ENCODE data around the gene PSMG1. TPM values are rescaled to one million over a fixed set of nuclear protein-coding genes. Genes with fewer than 3 reads are reported as not detected.

Gene PSMG1
- total RNA-seq (2014; rRNA removed): 110 and 113 TPM in 2 replicates
- Bru-seq, nascent RNA: percentile 93 among the genes with signal in this experiment
- percentile 90 among the genes with signal in this experiment for BruChase-seq, experiment 1, labeled RNA remaining after a 6-hour chase
- percentile 94 among the genes with signal in this experiment for BruChase-seq, experiment 2, labeled RNA remaining after a 2-hour chase
- long read RNA-seq, transcript PSMG1-201 (7 exons, 2,154 nt): major isoform, 40 of 55 reads
- long read RNA-seq, partial matches to known transcripts: 3 of 55 reads
- long read RNA-seq, other reads (novel, unspliced or antisense): 9 of 55 reads

DNA sequence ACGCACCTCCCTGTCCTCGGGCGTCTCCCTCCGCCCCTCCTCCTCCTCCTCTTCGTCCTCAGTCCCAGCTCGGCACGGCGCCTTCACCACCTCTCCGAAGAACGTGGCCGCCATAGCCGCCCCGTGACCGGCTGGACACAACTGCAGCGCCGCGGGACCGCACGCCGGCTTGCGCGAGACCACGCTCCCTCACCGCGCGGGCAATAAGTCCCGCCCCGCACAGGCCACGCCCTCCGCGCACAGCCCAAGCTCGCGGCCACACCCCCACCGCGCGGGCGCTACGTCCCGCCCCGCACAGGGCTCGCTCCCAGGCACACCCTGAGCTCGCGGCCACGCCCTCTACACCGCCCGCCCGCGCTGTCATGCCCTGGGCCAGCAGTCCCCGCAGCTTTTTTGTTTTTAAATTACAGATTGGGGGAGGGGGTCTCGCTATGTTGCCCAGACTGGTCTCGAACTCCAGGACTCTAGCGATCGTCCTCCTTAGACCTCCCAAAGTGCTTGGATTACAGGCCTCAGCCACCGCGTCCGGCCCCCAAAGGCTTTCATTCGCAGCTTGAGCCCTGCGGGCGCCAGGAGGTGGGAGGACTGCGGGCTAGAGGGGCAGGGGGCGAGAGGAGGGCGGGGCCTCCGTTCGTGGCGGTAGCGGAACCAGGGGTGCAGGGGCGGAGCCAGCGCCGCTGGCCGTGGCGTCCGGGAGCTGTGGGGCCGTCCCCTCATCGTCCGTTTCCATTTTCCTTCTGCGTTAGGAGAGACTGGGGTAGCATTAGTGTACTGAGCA lies at the start of gene PSMG1:
TSS of gene PSMG1 (minus strand) at position 180 of the 778 bp plus-strand sequence. CDS start at position 114, 66 bp downstream.
- Histone ChIP-seq H3K9me3 (ENCODE audit: low read length) (no peaks in the 10 kb centered on the region), H3K4me1 (ENCODE audit: insufficient read depth, low read length) (peaks cover 18% of the 10 kb centered on the region), H3K9me2 (replicated peaks; ENCODE audit: low read length) (no peaks in the 10 kb centered on the region), H4K20me1 (ENCODE audit: low read length) (peaks cover 25% of the 10 kb centered on the region), H3K9ac (ENCODE audit: low read length) (peak within 1 kb of the TSS; percentile 85), H3K4me2 (ENCODE audit: low read length) (peak within 1 kb of the TSS; percentile 90), H3K27ac (ENCODE audit: low read length) (peak within 1 kb of the TSS; percentile 44), H3F3A (ENCODE audit: low read length, unreplicated experiment) (no peaks in the 10 kb centered on the region), H3K36me3 (ENCODE audit: low read depth, low read length) (peaks cover 19% of the 10 kb centered on the region), H2AFZ (ENCODE audit: low read length) (peak within 1 kb of the TSS; percentile 86), H3K4me3 (ENCODE audit: low read length) (peak within 1 kb of the TSS; percentile 85), H3K79me2 (ENCODE audit: low read length) (peaks cover 41% of the 10 kb centered on the region), H3K27me3 (ENCODE audit: low read length) (no peaks in the 10 kb centered on the region)
- ATAC-seq: peak; percentile 89
- peak; percentile 96 for DNase-seq
- intact Hi-C loops (cut with micrococcal nuclease): loop anchor here (5.0 to 10.0 kb wide), 2 partner anchors 201 to 259 kb away; a partner anchor contains a TSS
- CTCF ChIA-PET: interaction anchor here (0.6 to 0.9 kb wide), 2 partner anchors 257 to 678 kb away, joined by 3 read pairs; no protein-coding TSS in a partner anchor
- POLR2A ChIA-PET (ENCODE audit: unreplicated experiment): interaction anchor here (0.6 to 0.9 kb wide), 4 partner anchors 9 to 1964 kb away, joined by 4 to 6 read pairs (median 5); no protein-coding TSS in a partner anchor
- TF ChIP-seq, protein P1, sequence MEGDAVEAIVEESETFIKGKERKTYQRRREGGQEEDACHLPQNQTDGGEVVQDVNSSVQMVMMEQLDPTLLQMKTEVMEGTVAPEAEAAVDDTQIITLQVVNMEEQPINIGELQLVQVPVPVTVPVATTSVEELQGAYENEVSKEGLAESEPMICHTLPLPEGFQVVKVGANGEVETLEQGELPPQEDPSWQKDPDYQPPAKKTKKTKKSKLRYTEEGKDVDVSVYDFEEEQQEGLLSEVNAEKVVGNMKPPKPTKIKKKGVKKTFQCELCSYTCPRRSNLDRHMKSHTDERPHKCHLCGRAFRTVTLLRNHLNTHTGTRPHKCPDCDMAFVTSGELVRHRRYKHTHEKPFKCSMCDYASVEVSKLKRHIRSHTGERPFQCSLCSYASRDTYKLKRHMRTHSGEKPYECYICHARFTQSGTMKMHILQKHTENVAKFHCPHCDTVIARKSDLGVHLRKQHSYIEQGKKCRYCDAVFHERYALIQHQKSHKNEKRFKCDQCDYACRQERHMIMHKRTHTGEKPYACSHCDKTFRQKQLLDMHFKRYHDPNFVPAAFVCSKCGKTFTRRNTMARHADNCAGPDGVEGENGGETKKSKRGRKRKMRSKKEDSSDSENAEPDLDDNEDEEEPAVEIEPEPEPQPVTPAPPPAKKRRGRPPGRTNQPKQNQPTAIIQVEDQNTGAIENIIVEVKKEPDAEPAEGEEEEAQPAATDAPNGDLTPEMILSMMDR (conservative IDR thresholded peaks at IDR 0.05; ENCODE audit: low read depth, low read length): no peak
- peak; percentile 89 for TF ChIP-seq EZH2phosphoT487 (IDR thresholded peaks at IDR 0.05; ENCODE audit: borderline replicate concordance, low read length)
- no TSS peak for BruUV-seq (replicated peaks)

DNA sequence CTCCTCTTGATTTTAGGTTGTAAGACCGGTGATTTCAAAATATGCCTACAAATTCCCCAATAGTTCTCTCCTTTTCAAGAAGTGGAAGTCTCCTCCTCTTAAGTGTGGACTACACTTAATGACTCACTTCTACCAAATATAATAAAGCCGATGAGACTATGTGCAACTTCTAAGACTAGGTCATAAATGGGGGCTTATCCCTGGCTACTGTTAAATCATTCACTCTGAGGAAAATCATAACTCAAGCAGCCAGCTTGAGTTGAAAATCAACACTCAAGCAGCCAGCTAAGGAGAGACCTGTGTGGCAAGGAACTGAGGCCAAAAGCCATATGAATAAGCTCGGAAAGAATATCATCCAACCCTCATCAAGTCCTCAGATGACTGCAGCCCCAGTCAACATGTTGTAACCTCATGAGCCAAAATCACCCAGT lies 49.6 kb upstream of the PSMG1 start:
- Histone ChIP-seq H3K4me1 (ENCODE audit: insufficient read depth, low read length) (no peaks in the 10 kb centered on the region), H3K4me3 (ENCODE audit: low read length) (no peak overlapping the region), H3K27ac (ENCODE audit: low read length) (no peak overlapping the region), H3K36me3 (ENCODE audit: low read depth, low read length) (peaks cover 49% of the 10 kb centered on the region), H3K9me2 (replicated peaks; ENCODE audit: low read length) (no peaks in the 10 kb centered on the region), H3K79me2 (ENCODE audit: low read length) (no peaks in the 10 kb centered on the region), H3K4me2 (ENCODE audit: low read length) (no peak overlapping the region), H2AFZ (ENCODE audit: low read length) (no peak overlapping the region), H3K9ac (ENCODE audit: low read length) (no peak overlapping the region), H3K27me3 (ENCODE audit: low read length) (no peaks in the 10 kb centered on the region), H3F3A (ENCODE audit: low read length, unreplicated experiment) (no peaks in the 10 kb centered on the region), H3K9me3 (ENCODE audit: low read length) (no peaks in the 10 kb centered on the region), H4K20me1 (ENCODE audit: low read length) (0 out of 2 replicates have a peak, but pooled peaks cover 3% of the 10 kb centered on the region)
- DNase-seq (no peak), ATAC-seq (peak; percentile 37)
- intact Hi-C loops (cut with micrococcal nuclease): loop anchor here (5.0 kb wide), 1 partner anchor 41 kb away; no protein-coding TSS in a partner anchor
- no TSS peak for BruUV-seq (replicated peaks)
- ChIA-PET POLR2A (ENCODE audit: unreplicated experiment) (no interaction called here), CTCF (no interaction called here)
- TF ChIP-seq EZH2phosphoT487 (IDR thresholded peaks at IDR 0.05; ENCODE audit: borderline replicate concordance, low read length): no peak
- no peak for TF ChIP-seq EZH2 (IDR thresholded peaks at IDR 0.05; ENCODE audit: low read length, unreplicated experiment)
- TF ChIP-seq, protein P1 (conservative IDR thresholded peaks at IDR 0.05; ENCODE audit: low read depth, low read length): no peak
